Stromal cell of bone marrow (primary cell): ENCODE measurements around the gene PPP1R16B.

Source experiments
- DNase-seq: peaks from one replicate; pipeline ENCODE4 v3.0.0-alpha.2; 2012; ENCODE audit warnings: low read depth

The PPP1R16B gene

DNA sequence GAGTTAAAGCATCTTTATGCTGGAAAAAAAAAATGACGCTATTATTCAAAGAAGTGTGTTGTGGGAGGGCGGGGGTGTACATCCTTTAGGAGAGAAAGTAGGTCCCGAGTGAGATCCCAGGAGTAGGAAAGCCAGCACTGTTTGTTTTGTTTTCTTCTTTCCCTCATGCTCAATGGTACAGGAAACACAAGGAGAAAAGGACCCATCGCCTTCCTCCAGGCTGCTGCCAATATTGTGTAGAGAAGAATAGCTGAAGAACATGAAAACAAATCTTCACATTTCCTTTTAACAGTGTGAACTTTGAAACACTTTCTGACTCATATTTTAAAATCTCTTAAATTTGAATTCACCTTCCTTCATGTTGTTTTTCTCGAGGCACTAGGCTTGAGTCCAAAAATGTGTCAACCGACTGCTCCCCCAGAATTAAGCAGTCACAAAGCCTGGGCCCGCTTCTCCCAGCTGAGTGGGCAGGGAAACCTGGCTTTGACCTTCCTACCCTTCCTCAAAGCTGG lies 22.3 kb downstream of the PPP1R16B start:
- no peak for DNase-seq

DNA sequence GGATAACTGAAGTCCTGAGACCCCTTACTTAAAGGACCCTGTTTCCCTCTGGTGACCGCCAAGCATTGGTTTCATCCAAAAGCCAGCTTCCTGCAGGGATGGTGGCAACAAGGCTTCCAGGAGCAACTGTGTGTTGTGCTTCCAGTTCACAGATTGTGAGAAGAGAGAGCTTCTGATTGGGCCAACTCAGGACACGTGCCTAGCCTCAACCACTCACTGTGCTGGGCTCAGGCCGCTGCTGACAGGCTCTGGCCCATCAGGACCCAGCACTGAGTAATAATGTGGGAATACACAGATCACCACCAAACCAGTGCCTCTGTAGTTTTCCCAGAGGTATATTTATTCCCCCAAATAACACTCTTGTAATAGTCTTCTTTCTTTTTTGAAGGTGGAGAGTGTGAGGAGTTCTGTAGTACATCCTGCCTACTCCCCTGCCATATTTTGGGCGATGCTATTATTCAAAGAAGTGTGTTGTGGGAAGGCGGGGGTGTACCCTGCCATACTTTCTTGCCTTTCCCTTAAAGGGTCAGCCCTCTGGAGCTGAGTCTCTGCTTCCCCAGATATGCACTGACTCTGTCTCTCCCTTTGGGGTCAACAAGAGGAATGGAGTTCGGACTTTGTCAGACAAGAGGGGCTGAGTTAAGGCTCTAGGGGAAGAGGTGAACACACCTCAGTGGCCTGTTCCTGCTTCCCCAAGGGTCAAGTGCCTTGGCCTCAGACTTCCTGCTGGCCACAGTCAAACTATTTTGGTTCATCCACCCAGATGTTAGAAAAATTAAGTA lies 23.2 kb downstream of the PPP1R16B start:
- DNase-seq, result no peak

GRCh38 chr20:38829296-38829875 lies 23.9 kb downstream of the PPP1R16B start:
- no peak for DNase-seq

- DNase-seq, result no peak
These were observed 24.9 kb downstream of the PPP1R16B start for GRCh38 chr20:38830356-38830755.

- no peak for DNase-seq
These were observed 25.7 kb downstream of the PPP1R16B start for GRCh38 chr20:38831049-38831691.

DNA sequence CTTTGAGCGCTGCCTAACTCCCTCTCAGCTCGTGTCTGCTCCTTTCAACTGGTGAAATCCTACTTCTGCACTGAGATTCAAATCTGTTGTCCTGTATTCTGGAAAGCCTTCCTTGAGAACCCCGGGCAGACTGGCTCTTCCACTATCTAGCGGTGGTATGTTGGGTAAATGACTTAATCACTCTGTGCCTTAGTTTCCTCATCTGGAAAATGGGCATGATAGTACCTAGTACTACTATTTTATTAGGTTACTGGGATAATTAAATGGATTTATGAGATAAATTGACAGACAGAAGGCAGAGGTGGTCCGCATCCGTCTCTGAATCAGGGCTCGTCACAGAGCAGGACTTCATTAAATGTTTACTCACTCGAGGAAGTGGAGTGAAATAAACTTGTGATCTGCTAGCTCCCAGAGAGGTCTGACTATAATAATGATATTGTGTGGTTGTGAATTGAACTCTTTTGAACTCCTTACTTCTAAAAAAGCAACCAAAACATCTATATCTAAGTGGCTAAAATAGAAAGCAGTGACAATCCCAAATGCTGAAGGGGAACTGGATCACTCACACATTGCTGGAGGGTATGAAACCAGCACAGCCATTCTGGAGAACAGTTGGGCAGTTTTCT lies 26.6 kb downstream of the PPP1R16B start:
- no peak for DNase-seq

GRCh38 chr20:38833154-38833856 lies 27.8 kb downstream of the PPP1R16B start:
- no peak for DNase-seq

DNA sequence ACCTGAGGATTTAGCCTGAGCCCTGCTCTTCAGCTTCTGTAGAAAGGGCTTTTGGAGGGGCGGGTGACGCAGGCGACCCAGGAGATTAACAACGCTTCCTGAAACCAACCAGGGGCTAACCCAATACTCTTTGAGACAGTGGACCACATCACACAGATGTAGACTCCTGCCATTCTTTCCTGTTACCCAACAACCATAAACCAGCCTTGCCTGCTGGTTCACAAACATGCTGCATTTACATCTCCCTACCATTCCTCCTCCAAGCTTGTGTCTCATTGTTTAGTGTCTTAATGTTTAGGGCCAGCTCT lies 28.3 kb downstream of the PPP1R16B start:
- DNase-seq, result no peak

DNA sequence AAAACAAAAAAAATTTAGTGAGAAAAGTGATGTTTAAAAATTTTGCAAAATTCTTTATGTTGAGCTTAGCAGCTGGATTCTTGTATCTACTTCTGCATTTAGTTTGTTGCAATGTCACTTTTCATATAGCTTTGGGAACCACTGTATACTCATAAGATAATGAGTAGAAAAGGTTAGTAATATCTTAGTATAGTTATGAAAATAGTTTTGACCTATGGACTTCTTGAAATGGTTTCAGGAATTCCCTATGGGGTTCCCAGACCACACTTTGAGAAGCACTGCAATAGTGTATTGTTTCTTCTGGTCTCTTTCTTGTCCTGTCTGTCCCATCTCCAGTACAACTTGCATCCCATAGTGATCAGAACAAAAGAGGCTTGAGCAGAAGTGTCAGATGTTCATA lies 29.4 kb downstream of the PPP1R16B start:
- DNase-seq, result no peak

- DNase-seq, result no peak
These were observed 30.3 kb downstream of the PPP1R16B start for GRCh38 chr20:38835792-38836191.

DNA sequence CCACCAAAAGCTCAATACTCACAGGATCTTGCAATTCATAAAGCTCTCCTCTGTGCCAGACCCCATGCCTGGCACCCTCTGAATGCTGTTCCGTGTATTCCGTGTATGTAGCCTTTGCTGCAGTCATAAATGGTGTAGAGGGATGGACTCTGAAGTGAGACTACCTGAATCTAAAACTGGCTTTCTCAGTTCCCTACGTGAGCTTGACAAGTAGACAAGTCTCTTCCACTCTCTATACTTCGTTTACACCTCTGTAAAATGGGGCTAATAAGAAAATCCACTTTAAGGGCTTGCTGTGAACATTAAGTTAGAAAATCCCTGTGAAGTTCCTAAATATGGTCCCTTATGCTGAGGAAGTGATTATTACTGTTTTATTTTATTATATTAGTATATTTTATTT lies 31.5 kb downstream of the PPP1R16B start:
- no peak for DNase-seq

GRCh38 chr20:38838326-38838725 lies 32.8 kb downstream of the PPP1R16B start:
- DNase-seq, result no peak

GRCh38 chr20:38839563-38839962 lies 34.1 kb downstream of the PPP1R16B start:
- no peak for DNase-seq

DNA sequence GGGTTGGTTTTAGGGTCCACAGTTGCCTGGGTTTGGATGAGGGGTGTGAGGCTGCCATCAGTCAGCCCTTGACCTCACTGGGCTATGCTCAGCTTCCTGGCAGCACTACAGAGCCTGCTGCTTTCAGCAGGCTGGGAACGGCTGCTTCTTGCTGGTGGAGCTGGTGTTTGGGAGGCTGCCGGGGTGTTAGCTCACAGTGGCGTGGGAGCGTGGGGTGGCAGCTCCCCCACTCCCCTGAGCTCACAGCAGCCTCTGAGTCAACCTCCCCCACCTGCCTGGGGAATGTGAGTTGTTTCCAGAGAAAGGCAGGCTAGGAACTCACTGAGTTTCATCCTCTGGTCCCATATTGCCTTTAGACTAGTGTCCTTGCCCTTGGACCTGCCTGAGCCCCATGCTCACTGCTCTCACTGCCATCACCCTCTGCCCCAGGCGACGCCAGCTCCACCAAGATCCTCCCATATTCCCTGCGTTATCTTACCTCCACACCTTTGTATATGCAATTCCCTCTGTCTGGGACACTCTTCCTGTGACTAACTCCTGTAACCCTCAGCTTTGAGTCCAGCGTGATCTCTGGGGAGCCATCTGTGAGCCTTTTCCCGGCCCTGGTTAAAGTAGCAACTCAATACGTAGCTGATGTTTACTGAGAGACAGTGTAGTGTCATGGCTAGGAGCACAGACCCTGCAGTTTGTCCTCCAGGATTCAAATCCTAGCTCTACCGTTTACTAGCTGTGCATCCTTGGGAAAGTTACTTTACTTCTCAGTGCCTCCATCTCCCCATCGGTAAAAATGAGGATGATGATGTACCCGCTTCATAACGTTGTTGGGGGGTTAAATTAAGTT lies 34.8 kb downstream of the PPP1R16B start:
- DNase-seq, result no peak

DNA sequence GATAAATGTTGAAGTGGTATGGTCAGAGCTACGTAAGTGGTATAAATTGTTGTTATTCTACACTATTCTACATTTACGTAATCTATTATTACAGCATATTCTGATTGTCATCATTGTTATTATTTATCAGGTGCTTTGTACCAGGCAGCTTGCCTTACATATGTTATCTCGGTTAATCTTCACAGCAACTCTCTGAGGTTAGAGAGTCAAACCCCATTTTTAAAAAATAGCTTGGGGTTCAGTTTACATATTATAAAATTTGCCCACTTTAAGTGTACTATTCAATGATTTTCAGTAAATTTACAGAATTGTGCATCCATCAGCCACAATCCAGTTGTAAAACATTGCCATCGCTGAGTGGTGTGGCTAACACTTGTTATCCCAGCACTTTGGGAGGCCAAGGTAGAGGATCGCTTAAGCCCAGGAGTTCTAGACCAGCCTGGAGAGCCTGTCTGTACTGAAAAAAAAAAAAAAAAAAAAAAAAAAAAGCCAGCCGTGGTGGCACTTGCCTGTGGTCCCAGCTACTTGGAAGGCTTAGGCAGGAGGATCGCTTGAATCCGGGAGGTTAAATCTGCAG lies 35.5 kb downstream of the PPP1R16B start:
- DNase-seq, result no peak

GRCh38 chr20:38841570-38841969 lies 36.1 kb downstream of the PPP1R16B start:
- no peak for DNase-seq

- DNase-seq, result no peak
These were observed 36.5 kb downstream of the PPP1R16B start for GRCh38 chr20:38842026-38842425.

DNA sequence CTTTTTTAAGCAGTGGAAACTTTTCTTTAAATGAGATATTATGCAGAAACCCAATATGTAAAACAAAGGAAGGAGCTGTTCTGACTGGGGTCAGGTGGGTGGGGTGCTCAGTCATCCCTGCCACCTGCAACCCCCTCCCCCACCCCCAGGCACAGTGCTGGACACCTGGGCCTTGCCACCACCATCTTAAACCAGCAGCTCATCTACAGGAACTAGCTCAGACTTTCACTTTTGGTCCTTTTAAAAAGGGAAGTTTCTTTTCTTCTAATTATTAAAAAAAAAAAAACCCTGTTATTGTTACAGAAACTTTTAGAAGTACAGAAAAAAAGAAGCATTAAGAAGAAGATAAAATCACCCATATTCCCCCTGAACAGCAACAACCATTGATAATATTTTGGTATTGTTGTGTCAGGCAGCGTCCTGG lies 37.1 kb downstream of the PPP1R16B start:
- DNase-seq, result no peak

- DNase-seq, result no peak
These were observed 37.8 kb downstream of the PPP1R16B start for GRCh38 chr20:38843346-38843745.

DNA sequence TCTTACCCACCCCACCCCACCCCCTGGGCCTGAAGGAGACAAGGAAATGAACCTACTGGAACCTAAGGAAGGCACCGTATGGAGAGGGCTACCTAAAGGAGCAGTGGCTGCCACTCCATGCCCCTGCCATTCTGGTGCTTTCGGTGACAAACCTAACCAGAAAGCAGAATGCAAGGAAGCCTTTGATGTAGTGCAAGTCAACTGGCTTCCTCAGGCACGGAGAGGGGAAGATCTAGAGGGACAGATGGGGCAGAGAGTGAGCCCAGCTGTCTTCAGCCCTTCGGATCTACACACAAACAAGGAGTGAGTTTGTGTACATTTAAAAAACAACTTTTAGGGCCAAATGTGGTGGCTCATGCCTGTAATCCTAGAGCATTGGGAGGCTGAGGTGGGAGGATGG lies 39.5 kb downstream of the PPP1R16B start:
- DNase-seq, result no peak

DNA sequence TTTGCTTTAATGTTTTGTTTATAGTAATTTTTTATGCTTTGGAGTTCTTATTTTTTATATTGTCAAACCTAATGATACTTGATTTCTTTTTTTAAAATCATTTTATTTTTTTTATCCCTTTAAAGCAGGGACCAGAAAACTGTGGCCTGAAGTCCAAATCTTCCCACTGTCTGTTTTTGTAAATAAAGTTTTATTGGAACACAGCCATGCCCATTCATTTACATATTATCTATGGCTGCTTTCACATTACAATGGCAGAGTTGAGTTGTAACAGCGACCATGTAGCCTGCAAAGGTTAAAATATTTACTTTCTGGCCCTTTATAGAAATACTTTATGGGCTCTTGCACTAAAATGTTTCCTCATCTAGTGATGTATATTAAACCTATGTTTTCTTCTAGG lies 42.3 kb downstream of the PPP1R16B start:
- DNase-seq, result no peak
